Naive B cell (primary cell): Measurements from ENCODE around the gene NKX2-3. TPM values are rescaled to one million over a fixed set of nuclear protein-coding genes. Genes with fewer than 3 reads are reported as not detected.

Experiments used
- ATAC-seq, 2 donors: fragments of 150-1000 bp; cut with Tn5 transposase; 2 replicates each; pipeline ENCODE4 v1.10.0; 2021; ENCODE audit warnings: low read depth in 2 of 2, mild to moderate bottlenecking in 2 of 2, moderate library complexity in 2 of 2
- DNase-seq: peaks from one replicate; pipeline ENCODE4 v3.0.0; 2022
- H3K27ac Mint-ChIP-seq, 6 donors: one replicate each; pipeline ENCODE4 v1.8.0; 2020 to 2022; ENCODE audit warnings: mild to moderate bottlenecking in 6 of 6, mixed read lengths in 6 of 6, moderate library complexity in 5 of 6, inconsistent platforms in 2 of 6
- H3K27me3 Mint-ChIP-seq, 3 donors: one replicate each; pipeline ENCODE4 v1.8.0; 2021 to 2022; ENCODE audit warnings: mixed read lengths in 3 of 3, mild to moderate bottlenecking in 1 of 3
- H3K36me3 Mint-ChIP-seq, 2 donors: one replicate each; pipeline ENCODE4 v1.8.0; 2020 to 2022; ENCODE audit warnings: mixed read lengths in 2 of 2, inconsistent platforms in 1 of 2, mild to moderate bottlenecking in 1 of 2
- H3K4me1 Mint-ChIP-seq, 3 donors: one replicate each; pipeline ENCODE4 v1.8.0; 2020 to 2022; ENCODE audit warnings: mixed read lengths in 3 of 3, inconsistent platforms in 1 of 3, mild to moderate bottlenecking in 1 of 3, moderate library complexity in 1 of 3
- H3K4me3 Mint-ChIP-seq, 8 donors: one replicate each; pipeline ENCODE4 v1.8.0; 2020 to 2022; ENCODE audit warnings: mild to moderate bottlenecking in 8 of 8, mixed read lengths in 8 of 8, moderate library complexity in 8 of 8, inconsistent platforms in 2 of 8
- H3K9me3 Mint-ChIP-seq, 7 donors: one replicate each; pipeline ENCODE4 v1.8.0; 2020 to 2022; ENCODE audit warnings: mixed read lengths in 7 of 7, mild to moderate bottlenecking in 5 of 7, inconsistent platforms in 2 of 7, moderate library complexity in 1 of 7
- polyA plus RNA-seq, 6 donors: library from polyadenylated mRNA; unstranded; fragments of 300-500 nt; fragmentation: Illumina TruSeq; gene quantifications; one replicate each; pipeline ENCODE4 v1.2.3, GENCODE V29; 2021; ENCODE audit warnings: low read depth in 6 of 6

NKX2-3 gene
- not detected for polyA plus RNA-seq

GRCh38 chr10:99532687-99533495 is at the start of gene NKX2-3:
TSS of gene NKX2-3 (plus strand) at chr10:99532942. CDS start at chr10:99533132, 190 bp downstream.
- H3K9me3 Mint-ChIP-seq, result peaks cover 0 to 46% (median 19%) of the 10 kb centered on the region in 7 donors
- H3K27ac Mint-ChIP-seq, result peak within 1 kb of the TSS in 5 of 6 donors; percentile 38 to 97 (median 64)
- ATAC-seq (no peak), DNase-seq (no peak)
- peaks cover 63 to 75% (median 74%) of the 10 kb centered on the region in 3 donors for H3K4me1 Mint-ChIP-seq
- peaks cover 78 to 94% (median 85%) of the 10 kb centered on the region in 3 donors for H3K27me3 Mint-ChIP-seq
- peak within 1 kb of the TSS; percentile 48 to 84 (median 76) for H3K4me3 Mint-ChIP-seq
- H3K36me3 Mint-ChIP-seq, result peaks cover 12% of the 10 kb centered on the region in 2 donors

DNA sequence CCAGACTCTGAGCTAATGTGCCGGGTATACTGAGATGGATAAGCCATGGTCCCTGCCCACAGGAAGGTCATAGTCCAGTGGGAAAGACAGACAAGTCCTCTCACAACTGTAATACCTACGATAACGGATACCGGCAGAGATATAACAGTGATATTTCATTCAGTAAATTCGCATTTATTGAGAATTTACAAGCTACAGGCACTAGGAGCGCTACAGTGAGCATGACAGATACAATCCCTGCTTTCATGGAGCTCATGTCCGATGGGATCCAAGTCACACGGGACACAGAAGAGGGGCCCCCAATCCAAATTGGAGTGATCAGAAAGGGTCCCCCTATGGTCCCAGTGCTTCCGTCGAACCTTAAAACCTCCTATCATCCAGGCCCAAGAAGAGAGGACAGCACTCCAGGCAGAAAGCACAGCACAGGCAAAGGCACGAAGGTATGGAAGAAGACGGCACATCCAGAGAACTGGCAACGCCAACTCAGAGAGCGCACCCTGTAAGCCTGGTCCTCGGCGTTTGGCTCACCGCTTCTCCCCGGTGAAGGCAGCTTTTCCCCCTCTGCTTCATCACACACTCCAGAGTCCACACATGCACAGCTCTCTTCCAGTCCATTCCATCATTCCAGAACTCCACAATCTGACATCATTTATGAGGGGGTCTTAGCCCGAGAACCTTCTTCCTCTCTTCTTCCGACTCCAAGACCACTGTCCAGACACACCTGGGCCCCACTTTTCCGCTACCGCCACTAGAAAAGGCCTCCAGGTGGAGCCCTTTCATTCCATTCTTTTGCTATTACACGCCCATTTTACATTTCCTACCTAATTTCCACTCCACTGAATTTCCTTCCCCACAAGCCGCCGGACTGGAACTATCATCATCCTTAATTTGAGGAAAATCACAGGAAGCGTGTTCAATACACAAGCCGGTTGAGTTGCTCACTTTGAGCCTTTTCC is 47.8 kb upstream of the NKX2-3 start:
- no peak overlapping the region for H3K4me3 Mint-ChIP-seq
- peaks cover 0 to 6% (median 2%) of the 10 kb centered on the region in 7 donors for H3K9me3 Mint-ChIP-seq
- no peak overlapping the region for H3K27ac Mint-ChIP-seq
- peaks cover 33 to 64% (median 61%) of the 10 kb centered on the region in 3 donors for H3K27me3 Mint-ChIP-seq
- H3K36me3 Mint-ChIP-seq, result peaks cover 0 to 6% of the 10 kb centered on the region in 2 donors
- H3K4me1 Mint-ChIP-seq, result peaks cover 7 to 13% (median 12%) of the 10 kb centered on the region in 3 donors
- DNase-seq (no peak), ATAC-seq (no peak)

DNA sequence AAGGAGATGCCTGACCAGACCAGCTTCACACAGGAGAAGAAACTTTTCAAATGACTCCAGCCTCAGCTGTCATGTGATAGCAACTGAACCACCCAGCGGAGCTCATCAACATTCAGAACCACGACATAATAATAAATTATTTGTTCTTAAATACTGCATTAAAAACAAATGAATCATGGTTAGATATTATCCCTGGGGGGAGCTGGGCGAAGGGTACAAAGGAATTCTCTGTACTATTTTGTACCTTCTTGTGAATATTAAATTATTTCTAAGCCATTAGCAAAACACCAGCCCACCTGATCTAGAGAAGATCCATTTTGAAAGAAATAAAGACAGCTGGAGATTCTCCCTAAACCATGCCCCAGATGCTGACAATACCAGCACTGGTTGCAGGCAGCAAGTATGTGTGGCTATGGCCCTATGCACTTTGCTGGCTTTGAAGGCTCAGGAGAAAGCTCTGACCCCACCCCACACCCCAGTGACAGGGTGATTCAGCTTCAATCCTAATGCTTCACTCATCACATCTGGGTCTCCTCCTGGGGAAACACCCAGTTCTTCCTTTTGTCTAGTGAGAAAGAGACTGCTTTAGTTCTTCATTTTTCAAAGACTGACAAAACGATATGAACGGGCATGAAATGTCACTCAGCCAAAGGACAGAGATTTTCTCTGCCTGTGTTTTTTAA is 45.5 kb upstream of the NKX2-3 start:
- H3K27me3 Mint-ChIP-seq, result peaks cover 43 to 65% (median 60%) of the 10 kb centered on the region in 3 donors

DNA sequence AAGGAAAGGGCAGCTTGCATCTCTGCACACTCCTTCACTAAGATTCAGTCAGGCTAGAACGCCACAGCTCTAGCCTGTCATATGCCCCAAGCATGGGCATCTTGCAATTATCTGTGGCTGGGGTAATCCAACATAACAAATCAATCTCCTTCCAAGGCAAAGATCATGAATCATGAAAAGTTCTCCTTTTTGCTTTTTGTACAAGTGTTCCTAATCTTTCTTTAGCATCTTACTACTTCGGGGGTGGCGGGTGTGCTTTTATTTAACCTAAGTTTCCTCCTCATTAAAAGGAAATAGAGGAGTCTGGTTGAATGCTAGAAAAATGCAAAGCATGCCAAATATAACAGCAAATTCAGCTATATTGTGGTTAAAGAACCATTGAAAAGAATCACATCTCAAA is 43.5 kb upstream of the NKX2-3 start:
- Mint-ChIP-seq H3K36me3 (peaks cover 4 to 5% of the 10 kb centered on the region in 2 donors), H3K4me1 (peaks cover 7 to 13% (median 12%) of the 10 kb centered on the region in 3 donors), H3K27me3 (peaks cover 45 to 67% (median 58%) of the 10 kb centered on the region in 3 donors), H3K9me3 (peaks cover 0 to 6% (median 0%) of the 10 kb centered on the region in 7 donors), H3K4me3 (no peak overlapping the region), H3K27ac (no peak overlapping the region)
- no peak for ATAC-seq
- DNase-seq, result no peak

More for the DNA sequence above, 45.5 kb upstream of the NKX2-3 start:
- Mint-ChIP-seq H3K36me3 (peaks cover 3 to 6% of the 10 kb centered on the region in 2 donors), H3K4me3 (no peak overlapping the region), H3K27ac (no peak overlapping the region), H3K9me3 (peaks cover 0 to 3% (median 0%) of the 10 kb centered on the region in 7 donors), H3K4me1 (peaks cover 7 to 13% (median 12%) of the 10 kb centered on the region in 3 donors)
- DNase-seq (no peak), ATAC-seq (no peak)

DNA sequence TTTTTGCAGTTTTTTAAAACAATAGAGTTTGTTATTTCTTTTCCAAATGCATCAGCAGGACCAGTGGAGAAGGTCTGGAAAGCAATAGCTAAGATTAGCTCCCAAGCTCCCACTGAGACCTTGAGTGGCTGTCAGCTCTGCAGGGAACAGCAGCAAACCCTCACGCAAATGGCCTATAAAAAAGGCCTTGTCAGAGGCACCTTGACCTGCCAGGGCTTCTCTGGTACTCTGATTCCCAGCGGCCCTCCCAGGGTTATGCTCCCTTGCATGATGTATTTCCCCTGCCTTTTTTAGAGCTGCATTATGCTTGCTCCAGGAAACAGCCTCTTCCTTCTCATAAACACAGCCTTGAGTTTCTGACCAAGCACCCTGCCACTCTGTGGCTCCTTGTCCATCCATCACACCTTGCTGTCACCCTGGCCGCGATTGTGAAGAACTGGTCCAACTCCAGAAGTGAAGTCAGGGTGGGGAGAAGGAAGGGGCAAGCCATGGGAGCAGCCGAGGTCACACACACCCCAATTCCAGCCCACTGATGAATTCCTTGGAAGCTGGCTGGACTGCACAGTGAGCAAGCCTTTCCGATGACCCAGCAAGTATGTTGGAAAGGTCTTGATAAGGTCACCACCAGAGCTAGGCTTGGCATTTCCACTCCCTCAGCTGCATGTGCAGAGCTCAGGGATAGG is 35.3 kb upstream of the NKX2-3 start:
- Mint-ChIP-seq H3K27ac (no peak overlapping the region), H3K4me1 (no peaks in the 10 kb centered on the region), H3K27me3 (peaks cover 26 to 56% (median 48%) of the 10 kb centered on the region in 3 donors), H3K36me3 (peaks cover 0 to 5% of the 10 kb centered on the region in 2 donors), H3K9me3 (peaks cover 7 to 44% (median 19%) of the 10 kb centered on the region in 7 donors), H3K4me3 (no peak overlapping the region)
- ATAC-seq, result no peak
- DNase-seq, result no peak

GRCh38 chr10:99506416-99506815 is 26.3 kb upstream of the NKX2-3 start:
- H3K27me3 Mint-ChIP-seq, result peaks cover 19 to 68% (median 57%) of the 10 kb centered on the region in 3 donors
- ATAC-seq, result no peak
- peaks cover 2 to 13% (median 6%) of the 10 kb centered on the region in 7 donors for H3K9me3 Mint-ChIP-seq
- DNase-seq, result no peak
- H3K4me1 Mint-ChIP-seq, result no peaks in the 10 kb centered on the region
- no peaks in the 10 kb centered on the region for H3K36me3 Mint-ChIP-seq
- H3K4me3 Mint-ChIP-seq, result no peak overlapping the region
- H3K27ac Mint-ChIP-seq, result peak overlapping the region in 1 of 6 donors; percentile 76

GRCh38 chr10:99507265-99507664 is 25.5 kb upstream of the NKX2-3 start:
- no peak for DNase-seq
- no peak for ATAC-seq
- Mint-ChIP-seq H3K9me3 (peaks cover 4 to 16% (median 6%) of the 10 kb centered on the region in 7 donors), H3K27me3 (peaks cover 23 to 72% (median 60%) of the 10 kb centered on the region in 3 donors), H3K36me3 (no peaks in the 10 kb centered on the region), H3K4me1 (no peaks in the 10 kb centered on the region), H3K27ac (no peak overlapping the region), H3K4me3 (no peak overlapping the region)

DNA sequence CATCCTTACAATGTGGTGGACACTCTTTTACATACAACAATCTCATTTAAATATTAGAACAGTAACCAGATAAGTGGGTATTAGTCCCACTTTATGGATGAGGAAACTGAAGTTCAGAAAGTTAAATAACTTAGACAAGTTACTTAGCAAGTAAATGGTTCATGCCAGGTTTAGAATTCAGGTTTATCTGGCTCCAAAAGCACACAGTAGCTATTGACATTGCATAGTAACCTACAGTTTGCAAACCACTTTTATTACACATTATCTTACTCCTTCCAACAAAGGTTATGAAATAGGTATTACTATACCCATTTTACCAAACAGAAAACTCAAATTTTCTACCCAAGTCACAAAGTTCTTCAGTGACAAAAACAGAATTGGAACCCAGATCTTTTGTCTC is 19.7 kb upstream of the NKX2-3 start:
- H3K9me3 Mint-ChIP-seq, result peaks cover 4 to 16% (median 6%) of the 10 kb centered on the region in 7 donors
- H3K27me3 Mint-ChIP-seq, result peaks cover 56 to 75% (median 69%) of the 10 kb centered on the region in 3 donors
- no peaks in the 10 kb centered on the region for H3K4me1 Mint-ChIP-seq

DNA sequence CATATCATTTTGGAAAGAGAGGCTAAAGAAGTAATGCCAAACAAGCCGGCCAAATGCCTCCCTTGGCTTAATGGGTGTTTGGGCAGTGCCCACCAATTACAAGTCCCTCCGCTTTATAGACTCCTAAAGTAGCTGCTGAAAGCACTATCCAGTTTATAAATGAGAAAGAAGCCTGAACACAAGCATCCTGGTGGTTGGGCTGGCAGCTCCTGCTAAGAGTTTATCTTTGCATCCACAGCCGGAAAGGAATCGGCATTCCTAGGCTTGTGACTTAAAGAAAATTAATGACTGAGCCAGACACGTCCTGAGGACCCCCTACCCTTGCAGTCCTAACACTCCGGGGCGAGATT is 13.1 kb upstream of the NKX2-3 start:
- Mint-ChIP-seq H3K9me3 (peaks cover 0 to 6% (median 0%) of the 10 kb centered on the region in 7 donors), H3K4me1 (peaks cover 7 to 20% (median 8%) of the 10 kb centered on the region in 3 donors), H3K36me3 (peaks cover 0 to 15% of the 10 kb centered on the region in 2 donors), H3K4me3 (peak overlapping the region in 2 of 8 donors; percentile 29 to 50), H3K27me3 (peaks cover 60 to 85% (median 77%) of the 10 kb centered on the region in 3 donors), H3K27ac (peak overlapping the region in 1 of 6 donors; percentile 15)
- ATAC-seq, result no peak
- no peak for DNase-seq

More for the DNA sequence above, 19.7 kb upstream of the NKX2-3 start:
- H3K27ac Mint-ChIP-seq, result no peak overlapping the region
- DNase-seq, result no peak
- H3K4me3 Mint-ChIP-seq, result no peak overlapping the region
- no peaks in the 10 kb centered on the region for H3K36me3 Mint-ChIP-seq
- no peak for ATAC-seq

DNA sequence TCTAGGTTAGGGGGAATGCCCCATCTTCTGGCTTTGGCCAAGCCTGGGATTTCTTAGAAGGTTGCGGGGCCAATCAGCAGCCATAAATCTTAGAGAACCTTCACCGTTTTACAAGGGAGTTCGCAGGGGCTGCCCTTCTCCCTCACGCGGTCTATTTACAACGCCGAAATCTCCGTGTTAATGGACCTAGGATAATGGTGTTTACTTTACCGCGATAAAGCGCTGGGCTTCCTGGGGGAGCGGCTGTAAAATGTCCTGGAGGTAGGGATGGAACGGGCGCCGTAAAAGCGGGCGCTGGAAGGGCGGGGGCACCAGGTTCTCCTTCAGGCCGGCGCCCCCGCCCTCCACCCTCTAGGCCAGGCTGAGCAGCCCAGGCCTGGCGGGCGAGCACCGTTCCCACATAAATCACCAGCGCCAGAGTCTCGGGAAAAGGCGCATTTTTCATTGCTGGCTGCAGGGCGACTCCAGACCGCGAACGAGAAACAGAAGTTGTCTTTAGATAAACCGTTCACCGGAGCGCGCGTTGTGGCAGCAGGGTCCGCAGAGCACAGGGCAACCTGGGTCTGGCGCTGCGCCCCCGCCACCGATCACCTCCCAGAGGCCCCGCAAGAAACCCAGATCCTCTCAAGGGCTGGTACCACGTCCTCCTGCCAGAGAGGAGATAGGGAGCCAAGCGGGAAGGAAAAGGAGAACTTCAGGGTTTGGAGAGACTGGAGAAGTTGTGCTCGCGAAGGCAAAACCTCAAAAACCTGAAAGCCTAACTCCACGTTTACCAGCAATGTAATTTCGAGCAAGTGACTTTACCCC is 12.5 kb upstream of the NKX2-3 start:
- Mint-ChIP-seq H3K36me3 (peaks cover 0 to 15% of the 10 kb centered on the region in 2 donors), H3K9me3 (peaks cover 0 to 6% (median 0%) of the 10 kb centered on the region in 7 donors), H3K27me3 (peaks cover 63 to 88% (median 81%) of the 10 kb centered on the region in 3 donors), H3K4me3 (peak overlapping the region in 5 of 8 donors; percentile 29 to 59 (median 42)), H3K27ac (peak overlapping the region in 1 of 6 donors; percentile 69), H3K4me1 (peaks cover 7 to 20% (median 8%) of the 10 kb centered on the region in 3 donors)
- ATAC-seq, result no peak
- no peak for DNase-seq

DNA sequence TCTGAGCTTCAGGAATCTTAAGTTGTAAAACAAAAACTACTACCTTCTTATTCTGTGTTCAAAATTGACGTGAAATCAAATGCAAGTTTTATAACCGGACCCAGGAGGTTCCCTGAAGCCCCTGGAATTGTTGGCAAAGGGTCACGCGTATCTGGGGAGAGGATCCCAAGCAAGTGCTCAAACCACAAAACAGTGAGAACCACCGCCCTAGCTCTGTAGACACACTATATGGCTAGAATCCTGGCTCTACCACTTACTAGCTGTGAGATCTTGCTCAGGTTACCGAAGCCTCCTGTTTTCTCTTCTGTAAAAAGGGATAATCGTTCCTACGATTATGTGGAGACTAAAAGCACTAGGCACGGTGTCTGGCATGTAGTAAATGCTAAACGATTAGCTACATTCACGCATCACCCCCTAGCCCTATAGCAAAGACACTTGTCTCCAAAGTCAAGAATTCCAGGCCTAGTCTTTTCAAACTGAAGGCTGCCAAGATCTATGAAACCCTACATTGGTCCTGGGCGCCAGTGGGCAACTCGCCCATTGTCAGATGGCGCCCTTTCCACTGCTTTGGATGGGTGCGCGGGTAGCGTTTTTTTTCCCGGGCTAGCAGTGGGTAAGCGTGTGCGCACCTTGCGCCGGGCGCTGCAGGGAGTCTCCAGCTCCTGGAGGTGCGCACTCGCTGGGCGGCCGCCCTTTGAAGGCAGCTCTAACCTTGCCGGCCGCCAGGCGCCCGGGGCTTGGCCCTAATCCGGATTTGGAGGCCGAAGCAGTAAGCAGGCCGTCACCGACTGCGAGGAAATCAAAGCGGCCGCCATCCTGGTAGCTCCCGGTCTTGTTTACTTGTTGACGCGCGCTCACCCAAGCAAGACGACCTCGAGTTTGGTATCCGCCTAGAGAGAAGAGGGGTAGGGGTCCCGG is 11.6 kb upstream of the NKX2-3 start:
- Mint-ChIP-seq H3K4me1 (peaks cover 7 to 20% (median 8%) of the 10 kb centered on the region in 3 donors), H3K27ac (no peak overlapping the region), H3K27me3 (peaks cover 66 to 89% (median 84%) of the 10 kb centered on the region in 3 donors), H3K4me3 (peak overlapping the region in 4 of 8 donors; percentile 1 to 47 (median 37)), H3K9me3 (peaks cover 0 to 6% (median 0%) of the 10 kb centered on the region in 7 donors), H3K36me3 (peaks cover 0 to 15% of the 10 kb centered on the region in 2 donors)
- DNase-seq, result no peak
- ATAC-seq, result no peak
